Glutamatergic neuron (in vitro differentiated cells): ENCODE data around the gene CENPO. TPM values are rescaled to one million over a fixed set of nuclear protein-coding genes. Genes with fewer than 3 reads are reported as not detected.

Source experiments
- DNase-seq: peaks from one replicate; pipeline ENCODE4 v3.0.0; 2022
- H3K27ac Mint-ChIP-seq: one replicate; pipeline ENCODE4 v1.8.0; 2020; ENCODE audit warnings: mild to moderate bottlenecking, mixed read lengths, inconsistent platforms; ENCODE audit not compliant: unreplicated experiment
- H3K27me3 Mint-ChIP-seq: one replicate; pipeline ENCODE4 v1.8.0; 2020; ENCODE audit warnings: mild to moderate bottlenecking, moderate library complexity, mixed read lengths, inconsistent platforms; ENCODE audit not compliant: unreplicated experiment
- H3K36me3 Mint-ChIP-seq: one replicate; pipeline ENCODE4 v1.8.0; 2020; ENCODE audit warnings: mild to moderate bottlenecking, mixed read lengths, inconsistent platforms; ENCODE audit not compliant: unreplicated experiment
- H3K4me1 Mint-ChIP-seq: one replicate; pipeline ENCODE4 v1.8.0; 2020; ENCODE audit warnings: mild to moderate bottlenecking, low read depth, mixed read lengths, inconsistent platforms; ENCODE audit not compliant: unreplicated experiment
- H3K4me3 Mint-ChIP-seq: one replicate; pipeline ENCODE4 v1.8.0; 2020; ENCODE audit warnings: mild to moderate bottlenecking, mixed read lengths, inconsistent platforms; ENCODE audit not compliant: unreplicated experiment
- H3K9me3 Mint-ChIP-seq: one replicate; pipeline ENCODE4 v1.8.0; 2020; ENCODE audit warnings: mild to moderate bottlenecking, moderate library complexity, mixed read lengths, inconsistent platforms; ENCODE audit not compliant: unreplicated experiment
- total RNA-seq: library from RNA; stranded (reverse); fragmentation: NEBNext Ultra II Directional; extraction: Animal tissue kit (Norgen Biotek cat#: 25700); gene quantifications from one replicate; pipeline ENCODE4 v1.2.1, GENCODE V29; 2021; ENCODE audit not compliant: unreplicated experiment
- TF ChIP-seq, protein P1 (sequence below): fragments of 200-600 bp; sonication (generic); IDR thresholded peaks from one replicate; pipeline ENCODE4 v1.5.0; 2021; ENCODE audit not compliant: partially characterized antibody, unreplicated experiment

Gene CENPO
- total RNA-seq, 1 donor from 2014 or later, result 26.5 TPM

DNA sequence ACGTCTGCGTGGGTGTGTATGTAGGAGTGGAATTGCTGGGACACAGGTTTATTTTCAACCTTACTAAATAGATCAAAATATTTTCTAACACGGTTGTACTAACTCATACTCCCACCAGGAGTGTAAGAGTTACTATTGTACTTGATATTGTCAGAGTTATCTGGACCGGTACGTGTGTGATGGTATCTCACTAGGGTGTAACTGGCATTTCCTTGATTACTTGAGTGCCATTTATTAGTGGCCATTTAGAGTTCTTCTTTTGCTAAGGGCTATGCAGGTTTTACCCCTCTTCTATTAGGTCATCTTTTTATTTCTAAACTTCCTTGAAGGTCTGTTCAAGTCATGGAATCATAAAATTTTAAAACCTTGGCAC, 33.5 kb downstream of the CENPO start:
- peaks cover 3% of the 10 kb centered on the region for H3K9me3 Mint-ChIP-seq
- H3K27ac Mint-ChIP-seq, result no peak overlapping the region
- no peak for DNase-seq
- H3K27me3 Mint-ChIP-seq, result peaks cover 9% of the 10 kb centered on the region
- no peak overlapping the region for H3K4me3 Mint-ChIP-seq
- peaks cover 7% of the 10 kb centered on the region for H3K36me3 Mint-ChIP-seq
- TF ChIP-seq, protein P1, sequence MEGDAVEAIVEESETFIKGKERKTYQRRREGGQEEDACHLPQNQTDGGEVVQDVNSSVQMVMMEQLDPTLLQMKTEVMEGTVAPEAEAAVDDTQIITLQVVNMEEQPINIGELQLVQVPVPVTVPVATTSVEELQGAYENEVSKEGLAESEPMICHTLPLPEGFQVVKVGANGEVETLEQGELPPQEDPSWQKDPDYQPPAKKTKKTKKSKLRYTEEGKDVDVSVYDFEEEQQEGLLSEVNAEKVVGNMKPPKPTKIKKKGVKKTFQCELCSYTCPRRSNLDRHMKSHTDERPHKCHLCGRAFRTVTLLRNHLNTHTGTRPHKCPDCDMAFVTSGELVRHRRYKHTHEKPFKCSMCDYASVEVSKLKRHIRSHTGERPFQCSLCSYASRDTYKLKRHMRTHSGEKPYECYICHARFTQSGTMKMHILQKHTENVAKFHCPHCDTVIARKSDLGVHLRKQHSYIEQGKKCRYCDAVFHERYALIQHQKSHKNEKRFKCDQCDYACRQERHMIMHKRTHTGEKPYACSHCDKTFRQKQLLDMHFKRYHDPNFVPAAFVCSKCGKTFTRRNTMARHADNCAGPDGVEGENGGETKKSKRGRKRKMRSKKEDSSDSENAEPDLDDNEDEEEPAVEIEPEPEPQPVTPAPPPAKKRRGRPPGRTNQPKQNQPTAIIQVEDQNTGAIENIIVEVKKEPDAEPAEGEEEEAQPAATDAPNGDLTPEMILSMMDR, result no peak
- H3K4me1 Mint-ChIP-seq, result peaks cover 18% of the 10 kb centered on the region

DNA sequence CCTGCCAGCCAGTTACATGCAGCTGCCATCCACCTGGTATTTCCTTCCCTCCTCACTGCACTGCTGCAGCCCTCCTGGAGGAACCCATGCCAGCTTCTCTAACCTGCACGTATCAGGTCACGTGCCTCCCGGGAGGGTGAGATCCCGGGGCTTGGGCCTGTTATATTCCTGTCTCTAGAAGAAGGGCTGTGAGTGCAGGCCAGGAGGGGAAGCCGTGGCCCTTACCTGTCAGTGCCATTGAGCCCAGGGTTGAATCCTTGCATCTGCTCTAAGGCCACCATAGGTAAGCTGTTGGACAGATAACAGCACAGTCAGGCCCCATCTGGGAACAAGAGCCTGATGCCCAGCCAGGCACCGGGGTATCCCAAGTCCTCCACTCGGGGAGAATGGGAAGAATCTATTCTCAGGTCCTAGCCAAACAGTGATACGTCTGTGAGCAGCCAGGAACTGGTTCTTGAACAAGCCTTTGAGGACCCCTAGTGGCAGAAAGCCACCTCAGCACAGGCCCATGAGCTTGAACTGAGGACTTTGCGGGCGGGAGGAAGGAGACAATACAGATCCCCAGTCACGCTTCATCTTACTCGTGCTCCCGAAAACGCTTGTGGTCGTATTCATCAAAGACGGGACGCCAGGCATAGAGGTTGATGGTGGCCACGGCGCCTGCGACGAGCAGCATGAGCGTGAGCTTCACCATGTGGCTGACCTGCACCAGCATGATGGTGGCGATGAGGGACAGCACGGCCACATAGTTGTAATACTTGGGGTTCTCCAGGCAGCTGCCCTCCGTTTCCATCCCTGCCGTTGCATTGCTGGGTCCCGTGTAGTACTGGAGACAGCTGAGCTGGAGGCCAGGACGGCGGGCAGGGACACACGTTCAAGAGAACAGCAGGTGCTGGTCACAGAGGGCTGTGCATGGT, 34.4 kb downstream of the CENPO start:
- Mint-ChIP-seq H3K4me3 (peak overlapping the region; percentile 36), H3K27ac (peak overlapping the region; percentile 83), H3K4me1 (peaks cover 15% of the 10 kb centered on the region), H3K9me3 (peaks cover 5% of the 10 kb centered on the region), H3K27me3 (peaks cover 9% of the 10 kb centered on the region), H3K36me3 (peaks cover under 1% of the 10 kb centered on the region)
- TF ChIP-seq, protein P1, result peak; percentile 87
- DNase-seq, result peak; percentile 85

DNA sequence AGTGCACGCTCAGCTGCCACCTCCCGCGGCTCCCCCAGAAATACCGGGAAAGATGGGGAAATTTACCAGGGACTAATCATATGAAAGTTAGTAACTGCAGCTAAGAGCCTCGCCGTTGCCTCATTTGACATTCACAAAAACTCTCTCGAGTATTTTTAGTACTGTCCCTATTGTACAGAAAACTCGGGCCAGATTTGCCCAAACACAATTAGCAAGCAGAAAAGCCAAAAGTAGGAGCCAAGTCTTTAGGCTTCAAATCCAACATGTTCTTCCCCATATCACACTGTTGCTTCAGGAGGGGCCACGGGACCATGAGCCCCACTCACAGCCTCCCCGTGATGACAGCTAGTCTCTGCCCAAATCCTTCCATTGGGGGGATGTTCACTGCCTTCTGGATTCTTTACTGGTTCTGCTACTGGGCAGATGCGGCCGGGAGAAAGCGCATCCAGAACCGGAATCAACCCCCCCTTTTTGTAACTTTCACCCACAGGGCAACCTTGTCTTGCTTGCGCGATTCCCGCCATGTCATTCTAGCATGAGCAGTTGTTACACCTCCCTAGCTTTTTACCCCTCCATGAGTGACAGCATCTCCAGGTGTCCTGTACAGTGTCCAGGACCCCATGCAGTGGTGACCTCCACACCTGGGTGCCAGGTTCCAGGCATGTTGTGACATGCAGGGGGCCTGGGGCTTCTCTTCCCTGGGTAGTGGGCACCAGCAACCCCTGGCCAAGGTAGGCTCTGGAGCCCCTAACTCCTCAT, 35.2 kb downstream of the CENPO start:
- H3K27me3 Mint-ChIP-seq, result peaks cover 9% of the 10 kb centered on the region
- peaks cover 5% of the 10 kb centered on the region for H3K9me3 Mint-ChIP-seq
- TF ChIP-seq, protein P1, result no peak
- H3K4me3 Mint-ChIP-seq, result no peak overlapping the region
- H3K27ac Mint-ChIP-seq, result peak overlapping the region; percentile 72
- no peak for DNase-seq
- peaks cover 22% of the 10 kb centered on the region for H3K4me1 Mint-ChIP-seq
- no peaks in the 10 kb centered on the region for H3K36me3 Mint-ChIP-seq

DNA sequence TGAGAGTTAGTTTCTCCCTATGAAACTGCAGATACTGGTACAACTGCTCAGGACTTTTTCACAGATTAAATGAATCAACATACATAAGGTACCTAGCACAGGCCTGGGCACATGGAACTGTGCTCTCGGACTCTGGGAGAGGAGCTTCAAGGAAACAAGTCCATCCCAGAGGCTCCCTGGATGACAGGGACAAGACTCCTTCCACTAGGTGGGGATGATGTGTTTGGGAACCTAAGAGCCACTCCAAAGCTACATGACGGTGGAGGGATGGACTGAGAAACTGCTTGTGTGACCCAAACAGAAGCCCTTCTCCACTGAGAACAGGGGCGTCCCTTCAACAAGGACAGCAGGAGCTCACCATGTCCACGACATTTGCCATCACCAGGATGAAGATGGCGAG, 37.1 kb downstream of the CENPO start:
- no peak overlapping the region for H3K27ac Mint-ChIP-seq
- peaks cover 4% of the 10 kb centered on the region for H3K36me3 Mint-ChIP-seq
- peaks cover 8% of the 10 kb centered on the region for H3K9me3 Mint-ChIP-seq
- H3K4me1 Mint-ChIP-seq, result peaks cover 26% of the 10 kb centered on the region
- DNase-seq, result no peak
- no peak overlapping the region for H3K4me3 Mint-ChIP-seq
- H3K27me3 Mint-ChIP-seq, result peaks cover 13% of the 10 kb centered on the region
- TF ChIP-seq, protein P1, result no peak
